KOPT-K1 (cell line): ENCODE measurements around the gene THBS4.

Experiments
- H3K27ac ChIP-seq: fragments of 200-600 bp; sonication (generic); 2 replicates; pipeline ENCODE4 v1.5.1; 2016; ENCODE audit warnings: antibody characterized with exemption, mild to moderate bottlenecking, low read depth, low read length; ENCODE audit not compliant: poor library complexity, severe bottlenecking
- H3K36me3 ChIP-seq: fragments of 200-600 bp; sonication (generic); 2 replicates; pipeline ENCODE4 v1.5.1; 2017; ENCODE audit warnings: antibody characterized with exemption, mild to moderate bottlenecking, low read length, moderate library complexity; ENCODE audit not compliant: insufficient read depth
- H3K9me3 ChIP-seq: fragments of 200-600 bp; sonication (generic); 2 replicates; pipeline ENCODE4 v1.5.1; 2017; ENCODE audit warnings: antibody characterized with exemption, low read length, mild to moderate bottlenecking; ENCODE audit not compliant: insufficient read depth, poor library complexity, severe bottlenecking

The THBS4 gene

DNA sequence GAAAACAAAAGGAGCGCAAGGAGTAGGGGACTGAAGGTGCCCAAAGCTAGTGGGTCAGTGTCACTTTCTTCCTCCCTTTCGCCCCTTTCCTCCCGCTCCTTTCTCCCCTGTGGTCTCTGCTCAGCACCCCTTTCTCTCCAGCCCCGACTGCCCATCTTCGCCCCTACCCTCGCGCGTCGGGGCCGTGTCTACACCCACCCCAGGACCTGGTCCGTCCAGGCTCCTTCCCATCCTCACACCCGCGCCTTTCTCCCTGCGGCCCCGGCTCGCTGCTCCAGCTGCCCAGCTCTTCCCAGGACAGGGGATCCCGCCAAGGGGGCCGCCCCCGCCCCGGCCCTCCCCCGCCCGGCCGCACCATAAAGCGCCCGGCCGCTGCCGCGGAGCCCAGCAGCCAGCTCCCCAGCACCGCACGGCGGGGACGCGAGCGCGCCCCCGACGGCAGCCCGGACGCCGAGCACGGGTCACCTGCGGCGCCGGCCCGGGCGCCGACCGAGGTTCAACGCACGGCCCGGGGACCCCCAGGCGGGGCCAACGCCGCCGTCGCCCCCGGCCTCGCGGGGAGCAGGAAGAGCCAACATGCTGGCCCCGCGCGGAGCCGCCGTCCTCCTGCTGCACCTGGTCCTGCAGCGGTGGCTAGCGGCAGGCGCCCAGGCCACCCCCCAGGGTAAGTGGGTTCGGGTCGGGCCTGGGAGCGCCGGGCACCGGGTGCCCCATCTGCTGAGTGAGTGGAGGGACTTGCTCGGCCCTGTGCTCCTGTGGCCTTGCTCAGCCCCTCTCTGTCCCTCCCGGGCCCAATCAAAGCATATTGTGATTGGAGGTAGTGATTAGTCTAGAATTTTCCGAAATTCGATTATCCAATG lies at the start of gene THBS4:
TSS of gene THBS4 (plus strand) at position 387 of the 860 bp plus-strand sequence. CDS start at position 577, 190 bp downstream.
- no peaks in the 10 kb centered on the region for H3K36me3 ChIP-seq
- no peaks in the 10 kb centered on the region for H3K9me3 ChIP-seq
- no peak within 1 kb of the TSS for H3K27ac ChIP-seq

DNA sequence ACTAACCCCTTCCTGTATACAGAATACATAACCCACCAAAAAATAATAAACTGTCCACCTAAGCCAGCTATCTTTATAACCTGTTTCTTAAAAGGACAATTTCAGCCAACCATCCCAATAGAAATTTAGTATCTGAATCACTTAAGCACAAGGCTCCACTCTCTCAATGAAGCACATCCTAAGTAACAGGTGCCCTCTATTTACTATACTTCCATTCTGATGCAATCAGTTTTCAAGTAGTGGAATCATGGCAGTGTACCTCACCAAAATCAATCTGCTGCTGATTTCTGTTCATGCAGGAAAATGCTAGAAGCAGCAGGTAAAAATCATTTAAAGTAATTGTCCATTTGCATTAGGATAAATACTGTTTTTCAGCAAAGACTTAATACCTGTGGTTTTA lies 48.9 kb upstream of the THBS4 start:
- no peak overlapping the region for H3K27ac ChIP-seq
- H3K9me3 ChIP-seq: peaks cover 5% of the 10 kb centered on the region
- no peaks in the 10 kb centered on the region for H3K36me3 ChIP-seq

DNA sequence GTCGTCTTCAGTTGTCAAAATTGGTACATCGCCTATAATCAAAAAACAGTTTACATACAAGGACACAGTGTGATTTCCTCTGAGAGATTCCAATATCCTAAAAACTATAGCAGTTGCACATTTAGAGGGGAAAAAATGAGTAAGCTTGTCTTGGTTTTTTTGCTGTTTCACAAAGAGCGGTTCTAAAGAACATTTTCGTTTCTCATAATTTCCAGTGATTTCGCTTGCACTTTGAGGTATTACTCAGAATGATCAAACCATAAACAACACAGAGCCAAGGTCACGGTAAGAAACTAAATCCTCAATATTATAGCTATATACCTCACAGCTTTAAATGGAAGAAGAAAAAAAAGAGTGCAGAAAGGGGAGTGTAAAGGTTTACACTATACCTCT lies 44.9 kb upstream of the THBS4 start:
- Histone ChIP-seq H3K27ac (no peak overlapping the region), H3K36me3 (no peaks in the 10 kb centered on the region), H3K9me3 (peaks cover 5% of the 10 kb centered on the region)

DNA sequence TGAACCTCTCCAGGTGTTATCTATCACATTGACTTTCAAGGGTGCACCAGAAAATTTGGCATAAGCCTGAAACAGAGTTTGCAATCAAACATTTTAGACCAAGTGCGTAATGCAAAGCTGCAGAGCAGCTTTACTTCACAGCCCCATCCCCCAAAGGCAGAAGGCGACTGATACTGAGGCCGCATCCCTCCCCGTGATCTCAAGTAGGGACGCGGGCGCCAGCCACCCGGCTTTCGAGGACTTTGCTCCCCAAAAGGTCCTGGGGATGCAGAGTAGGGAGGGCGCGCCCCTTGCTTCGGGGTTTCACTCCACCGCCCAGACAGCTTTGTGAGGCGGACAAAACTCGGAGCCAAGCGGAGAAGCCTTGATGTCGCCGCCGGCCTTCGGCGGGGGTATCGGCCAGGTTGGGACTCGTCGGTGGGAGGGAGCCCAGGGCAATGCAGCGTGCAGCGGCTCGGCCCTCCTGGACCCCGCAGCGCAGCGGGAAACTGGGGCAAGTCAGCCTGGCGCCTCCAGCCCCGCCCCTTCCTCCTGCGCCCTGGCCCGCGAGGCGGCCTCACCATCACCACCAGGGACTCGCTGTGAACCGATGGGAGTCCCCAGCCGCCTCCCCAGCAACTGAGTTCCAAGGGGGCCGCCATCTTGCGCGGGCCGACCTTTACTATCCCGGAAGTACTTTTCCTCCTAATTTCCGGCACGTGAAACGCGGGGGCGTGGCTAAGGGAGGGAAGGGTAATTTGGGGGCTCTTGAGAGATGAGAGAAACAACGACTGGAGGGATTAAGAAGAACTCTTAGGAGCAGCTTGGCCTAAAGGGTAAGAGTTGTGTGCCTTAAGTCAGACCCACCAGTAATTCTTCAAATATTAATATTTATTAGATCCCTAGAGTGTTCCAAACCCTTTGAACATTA lies 44.3 kb upstream of the THBS4 start, which contains the start of gene MTX3:
TSS of gene MTX3 (minus strand) at position 665 of the 910 bp plus-strand sequence. CDS start at position 641, 24 bp downstream.
- H3K9me3 ChIP-seq: peaks cover 5% of the 10 kb centered on the region
- H3K36me3 ChIP-seq: no peaks in the 10 kb centered on the region
- H3K27ac ChIP-seq: no peak within 1 kb of the TSS

DNA sequence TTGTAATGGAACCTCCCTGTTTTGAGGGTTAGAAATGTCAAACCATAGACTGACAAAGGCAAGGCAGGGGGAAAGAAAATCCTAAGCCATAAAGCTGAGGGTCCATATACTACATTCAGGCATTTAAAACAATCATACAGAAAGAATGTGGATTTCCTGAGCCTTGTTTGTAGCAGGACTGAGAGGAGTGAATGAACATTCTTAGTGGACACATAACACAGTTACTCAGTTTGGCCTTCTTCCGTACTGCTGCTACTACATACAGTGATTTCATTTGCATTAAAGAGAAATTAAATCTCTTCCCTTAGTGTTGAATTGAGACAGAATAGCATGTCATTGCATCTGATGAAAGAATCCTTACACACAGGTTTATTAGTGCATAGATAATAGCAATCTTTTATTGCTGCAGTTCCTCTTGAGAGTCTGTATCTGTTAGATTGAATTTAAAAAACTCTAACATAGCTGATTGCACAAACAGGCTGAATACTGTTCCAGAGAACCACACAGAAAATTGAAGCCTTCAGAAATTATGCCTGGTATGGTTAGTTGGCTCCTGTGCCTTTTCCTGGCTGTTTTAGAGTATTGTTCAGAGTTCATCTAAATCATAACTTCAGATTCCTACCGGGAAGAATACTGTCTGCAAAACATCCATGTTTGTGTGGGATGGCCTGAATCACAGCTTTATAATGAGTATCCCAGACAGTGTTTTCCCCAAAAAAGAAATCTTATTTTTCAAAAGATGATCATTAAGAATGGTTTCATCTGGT lies 42.1 kb upstream of the THBS4 start:
- no peak overlapping the region for H3K27ac ChIP-seq
- H3K36me3 ChIP-seq: no peaks in the 10 kb centered on the region
- peaks cover 5% of the 10 kb centered on the region for H3K9me3 ChIP-seq

DNA sequence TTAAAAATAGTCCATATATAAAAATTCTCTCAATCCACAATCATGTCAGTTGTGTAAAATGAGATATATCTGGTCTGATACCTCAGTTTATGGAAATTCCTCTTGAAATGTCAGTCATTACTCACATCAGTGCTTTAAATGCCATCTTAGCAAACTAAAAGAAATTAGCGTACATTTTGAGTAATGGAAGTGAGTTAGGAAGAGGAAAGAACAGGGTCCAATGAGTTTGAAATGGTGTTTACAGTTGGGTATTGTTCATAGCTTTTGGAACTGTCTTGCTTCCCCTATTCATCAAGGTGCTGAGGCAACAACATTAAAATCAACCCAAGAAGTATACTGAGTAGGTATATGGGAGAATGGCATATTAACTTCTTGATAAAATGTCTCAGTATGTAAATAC lies 35.4 kb upstream of the THBS4 start:
- Histone ChIP-seq H3K9me3 (no peaks in the 10 kb centered on the region), H3K36me3 (no peaks in the 10 kb centered on the region), H3K27ac (no peak overlapping the region)

DNA sequence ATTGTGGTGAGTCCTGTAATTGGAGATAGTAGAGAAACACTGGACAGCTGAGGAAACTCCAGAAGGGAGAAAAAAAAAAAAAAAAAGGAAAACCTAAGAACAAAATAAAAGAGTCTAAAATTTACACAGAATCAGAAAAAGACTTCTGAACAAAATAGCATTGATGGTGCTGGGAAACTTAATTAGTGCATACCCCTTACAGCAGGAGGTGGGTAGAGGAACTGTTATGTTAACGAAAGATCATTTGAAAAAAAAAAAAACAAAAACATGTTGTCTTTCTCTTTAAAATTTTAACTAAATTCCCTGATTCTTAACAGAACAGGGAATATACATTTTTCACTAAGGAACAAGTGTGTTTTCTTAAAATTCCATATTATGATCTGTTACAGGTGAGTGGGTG lies 32.5 kb upstream of the THBS4 start:
- Histone ChIP-seq H3K36me3 (no peaks in the 10 kb centered on the region), H3K27ac (no peak overlapping the region), H3K9me3 (no peaks in the 10 kb centered on the region)

DNA sequence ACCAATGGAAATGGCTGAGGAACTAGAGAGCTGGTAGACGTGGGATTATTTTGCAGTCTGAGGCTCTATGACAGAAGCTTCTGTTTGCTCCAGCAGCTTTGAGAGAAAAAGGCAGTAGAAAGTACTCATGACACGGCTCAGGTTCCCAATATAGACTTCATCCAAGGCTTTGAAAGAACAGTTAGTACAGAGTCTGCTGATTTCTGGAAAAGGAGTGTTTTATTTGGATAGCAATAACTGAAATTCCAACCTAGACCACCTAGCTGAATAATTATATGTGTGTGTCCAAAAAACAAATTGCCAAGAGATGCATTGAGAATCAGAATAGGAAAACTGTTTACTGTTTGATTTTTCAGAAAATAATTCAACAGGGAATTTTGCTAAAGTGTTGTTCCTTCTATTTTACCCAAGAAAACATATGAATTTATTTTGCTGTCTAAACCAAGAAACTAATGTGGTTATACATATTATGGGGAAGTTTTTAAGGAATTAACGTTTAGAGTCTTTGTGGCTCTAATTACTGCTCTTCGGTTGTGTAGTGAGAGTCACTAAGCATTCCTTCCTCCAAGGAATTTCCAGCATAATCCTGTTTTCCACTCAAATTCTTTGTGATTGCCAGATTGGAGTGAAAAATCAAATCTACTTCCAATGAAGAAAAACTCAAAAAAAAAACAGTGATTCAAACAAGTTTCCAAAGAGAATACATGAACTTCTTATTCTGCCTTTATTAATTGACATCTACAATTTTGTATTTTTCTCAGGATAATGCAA lies 26.0 kb upstream of the THBS4 start:
- Histone ChIP-seq H3K27ac (no peak overlapping the region), H3K36me3 (no peaks in the 10 kb centered on the region), H3K9me3 (no peaks in the 10 kb centered on the region)

DNA sequence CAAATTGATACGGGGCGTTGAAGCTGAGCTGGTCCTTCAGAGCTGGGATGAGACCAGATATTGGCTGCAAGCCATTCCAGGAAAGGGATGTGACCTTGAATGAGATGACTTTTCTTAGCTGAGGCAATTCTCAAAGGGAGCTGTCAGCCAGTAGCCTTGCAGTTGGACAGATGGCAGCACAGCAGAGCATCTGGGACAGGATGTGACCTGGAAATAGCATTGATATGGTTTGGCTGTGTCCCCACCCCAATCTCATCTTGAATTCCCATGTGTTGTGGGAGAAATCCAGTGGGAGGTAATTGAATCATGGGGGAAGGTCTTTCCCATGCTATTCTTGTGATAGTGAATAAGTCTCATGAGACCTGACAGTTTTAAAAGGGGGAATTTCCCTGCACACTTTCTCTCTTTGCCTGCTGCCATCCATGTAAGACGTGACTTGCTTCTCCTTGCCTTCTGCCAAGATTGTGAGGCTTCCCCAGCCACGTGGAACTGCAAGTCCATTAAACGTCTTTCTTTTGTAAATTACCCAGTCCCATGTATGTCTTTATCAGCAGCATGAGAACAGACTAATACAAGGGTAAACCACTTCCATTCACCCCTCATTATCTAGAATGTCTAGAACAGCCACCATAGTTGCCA lies 24.3 kb upstream of the THBS4 start:
- H3K36me3 ChIP-seq: no peaks in the 10 kb centered on the region
- H3K27ac ChIP-seq: no peak overlapping the region
- H3K9me3 ChIP-seq: no peaks in the 10 kb centered on the region

DNA sequence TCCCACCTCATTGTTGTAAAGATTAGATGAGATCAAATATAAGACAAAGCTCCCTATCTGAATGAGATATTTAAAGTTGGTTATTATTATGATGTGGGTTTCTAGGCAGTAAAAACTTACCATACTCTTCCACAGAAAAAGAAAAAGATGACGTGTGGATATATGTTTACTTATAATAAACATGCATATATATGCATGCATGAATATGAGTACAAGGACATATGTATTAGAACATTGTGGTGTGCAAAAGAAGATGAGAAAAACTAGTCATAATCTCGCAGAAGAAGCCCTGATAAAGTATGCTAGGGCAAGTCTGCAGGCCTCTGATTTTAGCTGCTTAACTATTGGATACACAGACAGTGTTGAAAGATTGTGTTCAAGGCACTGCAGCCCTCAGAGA lies 10.1 kb upstream of the THBS4 start:
- Histone ChIP-seq H3K27ac (no peak overlapping the region), H3K36me3 (no peaks in the 10 kb centered on the region), H3K9me3 (no peaks in the 10 kb centered on the region)

DNA sequence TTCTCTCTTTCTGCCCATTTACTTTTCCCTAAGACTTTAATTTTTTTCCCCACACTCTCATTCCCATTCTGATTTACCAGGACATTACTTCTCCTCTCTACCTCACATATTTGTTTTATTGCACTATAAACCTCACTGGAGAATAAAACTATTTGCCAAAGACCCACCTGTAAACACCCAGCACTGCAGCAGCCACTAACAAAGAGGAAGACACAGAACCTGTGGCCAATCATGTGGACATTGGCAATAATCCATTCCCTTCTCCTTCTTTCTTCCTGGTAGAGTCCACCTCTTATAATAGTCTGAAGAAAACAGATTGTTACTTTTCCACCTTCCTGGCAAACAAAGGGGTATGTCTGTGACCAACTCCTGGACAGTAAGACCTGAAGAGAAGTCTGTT lies 8.3 kb upstream of the THBS4 start:
- Histone ChIP-seq H3K36me3 (no peaks in the 10 kb centered on the region), H3K27ac (no peak overlapping the region), H3K9me3 (no peaks in the 10 kb centered on the region)

DNA sequence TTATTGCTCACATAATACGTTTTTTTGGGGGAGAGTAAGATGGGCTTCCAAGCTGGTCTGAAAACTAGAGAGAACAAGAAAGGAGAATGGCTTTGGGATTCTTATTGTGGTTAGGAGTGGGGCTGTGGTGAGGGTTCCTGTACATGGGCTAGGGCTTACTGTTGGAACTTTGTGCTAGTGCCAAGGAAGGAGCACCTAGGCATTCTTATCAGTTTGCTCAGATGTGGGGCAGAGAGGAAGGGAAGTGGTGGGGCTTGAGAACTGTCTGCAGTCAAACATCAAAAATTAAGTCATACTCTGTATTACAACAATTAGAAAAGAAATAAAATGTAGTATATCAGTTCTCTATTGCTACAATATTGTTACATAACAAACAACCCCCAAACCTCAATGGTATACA lies 4.0 kb upstream of the THBS4 start:
- no peaks in the 10 kb centered on the region for H3K9me3 ChIP-seq
- no peaks in the 10 kb centered on the region for H3K36me3 ChIP-seq

DNA sequence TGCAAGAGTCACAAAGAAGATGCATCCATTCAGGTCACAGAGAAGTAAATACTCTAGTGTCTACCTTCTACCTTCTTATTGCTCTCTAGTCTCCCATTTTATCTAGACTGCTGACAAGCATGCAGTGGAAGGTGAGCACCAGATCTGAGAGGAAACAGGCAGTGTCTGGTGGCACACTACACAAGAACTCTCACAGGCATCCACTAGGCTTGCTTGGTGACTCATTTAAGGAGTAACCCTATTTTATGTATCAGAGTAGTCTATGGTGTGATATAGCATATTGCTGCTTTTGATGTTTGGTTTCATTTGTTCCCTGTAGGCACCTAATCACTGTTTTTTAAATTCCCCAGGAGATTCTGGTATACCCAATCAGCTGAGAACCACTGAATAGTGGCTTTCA lies 1.6 kb upstream of the THBS4 start:
- no peaks in the 10 kb centered on the region for H3K36me3 ChIP-seq
- H3K9me3 ChIP-seq: no peaks in the 10 kb centered on the region
- H3K27ac ChIP-seq: no peak overlapping the region

More for the DNA sequence above, 4.0 kb upstream of the THBS4 start:
- no peak overlapping the region for H3K27ac ChIP-seq

DNA sequence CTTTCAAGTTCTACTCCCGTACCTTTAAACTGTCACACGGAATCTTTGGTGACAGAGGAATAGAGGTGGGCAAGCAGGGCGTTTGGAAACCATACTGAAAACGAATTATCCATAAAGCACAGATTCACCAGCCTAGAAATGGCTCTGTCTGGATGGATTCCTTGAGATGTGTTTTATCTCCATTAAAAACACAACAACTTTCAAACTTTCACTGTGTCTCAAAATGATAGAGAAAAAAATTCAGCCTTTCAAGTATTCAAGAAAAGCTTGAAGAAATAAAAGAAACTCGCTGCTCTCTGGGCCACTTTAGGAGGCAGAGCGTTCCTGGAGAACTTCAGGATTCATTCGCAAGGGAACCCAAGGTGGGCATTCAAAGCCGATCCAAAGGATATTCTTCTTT lies 589 bp upstream of the THBS4 start:
- H3K36me3 ChIP-seq: no peaks in the 10 kb centered on the region
- H3K27ac ChIP-seq: no peak overlapping the region
- no peaks in the 10 kb centered on the region for H3K9me3 ChIP-seq
